Duodenal mucosa (tissue), 2 donors: ENCODE data around the gene FARP1.

ENCODE experiments used
- H3K27ac ChIP-seq: one replicate; pipeline ENCODE4 v1.7.0; 2013; ENCODE audit warnings: low read depth, low read length
- H3K27me3 ChIP-seq, 2 donors: one replicate each; pipeline ENCODE4 v1.7.0; 2013; ENCODE audit warnings: low read length in 2 of 2, control low read depth in 1 of 2; ENCODE audit not compliant: insufficient read depth in 2 of 2, control insufficient read depth in 1 of 2
- H3K36me3 ChIP-seq, 2 donors: one replicate each; pipeline ENCODE4 v1.7.0; 2013; ENCODE audit warnings: low read length in 2 of 2, control low read depth in 1 of 2; ENCODE audit not compliant: insufficient read depth in 2 of 2, control insufficient read depth in 1 of 2
- H3K4me1 ChIP-seq, 2 donors: one replicate each; pipeline ENCODE4 v1.7.0; 2013; ENCODE audit warnings: low read length in 2 of 2, control low read depth in 1 of 2; ENCODE audit not compliant: insufficient read depth in 2 of 2, control insufficient read depth in 1 of 2
- H3K4me3 ChIP-seq, 2 donors: one replicate each; pipeline ENCODE4 v1.7.0; 2013; ENCODE audit warnings: low read length in 2 of 2, low read depth in 1 of 2
- H3K9ac ChIP-seq, 2 donors: one replicate each; pipeline ENCODE4 v1.7.0; 2013; ENCODE audit warnings: low read length in 2 of 2, low read depth in 1 of 2
- H3K9me3 ChIP-seq, 2 donors: one replicate each; pipeline ENCODE4 v1.7.0; 2013; ENCODE audit warnings: low read length in 2 of 2, control low read depth in 1 of 2; ENCODE audit not compliant: control insufficient read depth in 1 of 2

Gene FARP1

GRCh38 chr13:98184792-98185191, 41.9 kb downstream of the FARP1 start:
- Histone ChIP-seq H3K9me3 (no peaks in the 10 kb centered on the region), H3K36me3 (no peaks in the 10 kb centered on the region), H3K4me1 (no peaks in the 10 kb centered on the region), H3K9ac (no peak overlapping the region), H3K27ac (no peak overlapping the region), H3K27me3 (peaks cover 0 to 2% of the 10 kb centered on the region in 2 donors), H3K4me3 (no peak overlapping the region)

GRCh38 chr13:98187155-98187964, 44.5 kb downstream of the FARP1 start:
- Histone ChIP-seq H3K36me3 (no peaks in the 10 kb centered on the region), H3K27ac (no peak overlapping the region), H3K4me3 (no peak overlapping the region), H3K9me3 (no peaks in the 10 kb centered on the region), H3K4me1 (no peaks in the 10 kb centered on the region), H3K27me3 (no peaks in the 10 kb centered on the region), H3K9ac (no peak overlapping the region)

GRCh38 chr13:98187965-98188261, 45.0 kb downstream of the FARP1 start:
- Histone ChIP-seq H3K27me3 (no peaks in the 10 kb centered on the region), H3K9me3 (no peaks in the 10 kb centered on the region), H3K4me1 (no peaks in the 10 kb centered on the region), H3K36me3 (no peaks in the 10 kb centered on the region), H3K4me3 (no peak overlapping the region), H3K27ac (no peak overlapping the region), H3K9ac (no peak overlapping the region)

DNA sequence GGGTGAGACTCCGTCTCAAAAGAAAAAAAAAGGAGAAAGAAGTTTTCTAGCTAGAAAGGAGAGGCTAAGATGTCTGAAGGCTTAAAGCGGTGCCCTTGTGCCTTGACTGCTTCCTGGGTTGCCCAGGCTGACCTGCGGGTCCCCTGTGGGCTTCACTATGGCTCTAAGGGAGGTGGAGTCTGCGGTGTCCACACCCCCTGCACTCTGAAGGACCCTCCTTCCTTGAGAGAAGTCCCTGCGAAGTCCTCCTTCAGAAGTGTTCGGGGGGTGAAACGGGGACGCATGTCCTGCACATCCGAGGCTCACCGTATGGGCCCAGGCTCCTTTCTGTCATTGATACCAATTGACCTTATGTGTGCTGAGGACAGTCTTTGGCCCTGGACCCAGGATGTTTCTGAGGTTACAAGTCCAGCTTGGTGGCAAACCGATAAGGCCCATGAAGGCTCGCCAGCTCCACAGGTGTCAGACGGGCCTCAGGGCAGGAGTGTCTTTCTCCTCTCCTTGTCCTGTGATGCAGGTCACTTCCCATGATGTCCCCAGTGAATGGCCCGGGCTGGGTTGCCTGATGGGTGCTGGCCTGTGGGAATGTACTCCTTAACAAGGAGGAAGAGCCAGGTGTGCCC, 45.8 kb downstream of the FARP1 start:
- Histone ChIP-seq H3K9me3 (no peaks in the 10 kb centered on the region), H3K36me3 (no peaks in the 10 kb centered on the region), H3K4me1 (no peaks in the 10 kb centered on the region), H3K9ac (no peak overlapping the region), H3K27ac (peak overlapping the region; percentile 22), H3K4me3 (no peak overlapping the region), H3K27me3 (no peaks in the 10 kb centered on the region)

GRCh38 chr13:98189841-98190505, 47.1 kb downstream of the FARP1 start:
- H3K4me3 ChIP-seq, result no peak overlapping the region
- no peaks in the 10 kb centered on the region for H3K36me3 ChIP-seq
- H3K9me3 ChIP-seq, result no peaks in the 10 kb centered on the region
- H3K27ac ChIP-seq, result no peak overlapping the region
- no peaks in the 10 kb centered on the region for H3K27me3 ChIP-seq
- H3K9ac ChIP-seq, result no peak overlapping the region
- no peaks in the 10 kb centered on the region for H3K4me1 ChIP-seq

DNA sequence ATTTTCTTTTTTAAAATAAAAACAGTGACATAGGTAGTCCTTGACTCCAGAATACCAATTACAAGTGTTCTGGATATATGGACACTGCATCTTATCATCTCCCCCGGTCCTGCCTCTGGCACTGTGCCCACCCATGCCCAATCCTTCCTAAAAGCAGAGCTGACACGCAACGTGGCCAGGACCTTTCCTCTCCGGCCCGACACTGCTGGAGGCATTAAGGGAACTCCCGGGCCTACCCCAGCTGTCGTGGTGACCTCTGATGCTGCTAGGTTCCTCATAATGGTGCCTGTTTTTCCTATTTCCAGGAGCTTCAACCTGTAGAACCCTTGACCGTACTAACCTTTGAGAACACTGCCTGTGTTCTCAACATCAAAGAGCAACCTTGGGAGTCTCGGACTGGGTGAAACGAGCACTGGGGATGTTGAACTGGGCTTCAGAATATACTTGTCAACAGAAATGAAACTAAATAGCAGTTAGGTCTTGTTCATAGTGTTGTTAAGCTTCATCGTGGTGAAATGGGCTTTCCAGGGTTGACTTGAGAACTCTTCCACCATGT, 48.1 kb downstream of the FARP1 start:
- no peaks in the 10 kb centered on the region for H3K9me3 ChIP-seq
- no peaks in the 10 kb centered on the region for H3K27me3 ChIP-seq
- H3K4me3 ChIP-seq, result no peak overlapping the region
- no peak overlapping the region for H3K9ac ChIP-seq
- no peak overlapping the region for H3K27ac ChIP-seq
- H3K36me3 ChIP-seq, result no peaks in the 10 kb centered on the region
- no peaks in the 10 kb centered on the region for H3K4me1 ChIP-seq

- Histone ChIP-seq H3K9ac (no peak overlapping the region), H3K4me3 (no peak overlapping the region), H3K27me3 (no peaks in the 10 kb centered on the region), H3K9me3 (no peaks in the 10 kb centered on the region), H3K36me3 (no peaks in the 10 kb centered on the region), H3K4me1 (no peaks in the 10 kb centered on the region), H3K27ac (no peak overlapping the region)
Observed at GRCh38 chr13:98192008-98192407, 49.1 kb downstream of the FARP1 start.

DNA sequence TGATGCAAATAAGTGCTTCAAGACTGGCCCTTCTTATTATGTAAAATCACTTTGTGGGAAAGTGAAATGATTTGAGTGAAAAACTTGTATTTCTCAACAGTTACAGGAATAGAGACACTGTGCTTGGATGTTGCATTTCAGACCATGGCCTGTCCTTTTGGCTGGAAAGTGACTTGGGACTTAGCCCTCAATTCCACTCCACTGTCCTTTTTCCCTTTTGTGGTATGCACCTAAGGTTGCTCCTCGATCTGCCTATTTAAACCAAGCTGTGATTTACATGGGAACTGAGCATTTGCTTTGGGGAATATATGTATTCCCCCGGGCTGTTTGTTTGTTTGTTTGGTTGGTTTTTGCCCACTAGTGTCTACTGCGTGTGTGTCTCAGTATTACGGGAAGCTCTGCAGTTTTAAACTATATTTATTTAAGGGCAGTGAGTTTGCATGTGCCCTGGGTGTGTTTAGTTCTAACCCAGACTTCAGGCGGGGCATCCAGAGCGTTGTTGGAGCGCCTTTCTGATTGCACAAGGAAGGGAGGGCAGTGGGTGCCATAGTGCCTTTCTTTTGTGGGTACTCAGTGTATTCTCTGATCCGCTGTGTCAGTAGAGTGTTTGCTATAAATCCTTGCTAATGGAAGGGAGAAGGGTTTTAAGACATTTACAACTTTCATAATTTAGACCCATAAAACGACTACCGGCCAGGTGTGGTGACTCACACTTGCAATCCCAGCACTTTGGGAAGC, 52.3 kb downstream of the FARP1 start:
- Histone ChIP-seq H3K27ac (no peak overlapping the region), H3K36me3 (no peaks in the 10 kb centered on the region), H3K9me3 (no peaks in the 10 kb centered on the region), H3K9ac (no peak overlapping the region), H3K27me3 (no peaks in the 10 kb centered on the region), H3K4me1 (peaks cover 0 to 3% of the 10 kb centered on the region in 2 donors), H3K4me3 (no peak overlapping the region)

- no peaks in the 10 kb centered on the region for H3K36me3 ChIP-seq
- no peaks in the 10 kb centered on the region for H3K9me3 ChIP-seq
- no peak overlapping the region for H3K9ac ChIP-seq
- H3K27me3 ChIP-seq, result no peaks in the 10 kb centered on the region
- no peak overlapping the region for H3K27ac ChIP-seq
- no peak overlapping the region for H3K4me3 ChIP-seq
- H3K4me1 ChIP-seq, result peaks cover 3 to 11% of the 10 kb centered on the region in 2 donors
Observed at GRCh38 chr13:98198683-98199082, 55.8 kb downstream of the FARP1 start.

GRCh38 chr13:98199480-98199879, 56.6 kb downstream of the FARP1 start:
- H3K4me3 ChIP-seq, result no peak overlapping the region
- H3K27me3 ChIP-seq, result no peaks in the 10 kb centered on the region
- H3K36me3 ChIP-seq, result no peaks in the 10 kb centered on the region
- no peak overlapping the region for H3K9ac ChIP-seq
- H3K4me1 ChIP-seq, result peaks cover 3 to 11% of the 10 kb centered on the region in 2 donors
- H3K27ac ChIP-seq, result no peak overlapping the region
- H3K9me3 ChIP-seq, result no peaks in the 10 kb centered on the region
